ENCODE results near the gene DPYD. TPM values are rescaled to one million over a fixed set of nuclear protein-coding genes. Genes with fewer than 3 reads are reported as not detected.

The DPYD gene
- total RNA-seq, 1 experiment from 2014 or later: 12.8 TPM

- TF ChIP-seq CTCF (conservative IDR thresholded peaks at IDR 0.05; ENCODE audit: low read depth, low read length) (no peak), EZH2phosphoT487 (IDR thresholded peaks at IDR 0.05; ENCODE audit: borderline replicate concordance, low read length) (no peak), EZH2 (IDR thresholded peaks at IDR 0.05; ENCODE audit: low read length, unreplicated experiment) (no peak)
- Histone ChIP-seq H2AFZ (ENCODE audit: low read length) (no peak overlapping the region), H3K9me2 (replicated peaks; ENCODE audit: low read length) (no peaks in the 10 kb centered on the region), H3K36me3 (ENCODE audit: low read depth, low read length) (no peaks in the 10 kb centered on the region), H3K79me2 (ENCODE audit: low read length) (no peaks in the 10 kb centered on the region), H3K9me3 (ENCODE audit: low read length) (no peaks in the 10 kb centered on the region), H3K4me2 (ENCODE audit: low read length) (no peak overlapping the region), H3K27me3 (ENCODE audit: low read length) (no peaks in the 10 kb centered on the region), H3K4me3 (ENCODE audit: low read length) (no peak overlapping the region), H4K20me1 (ENCODE audit: low read length) (no peaks in the 10 kb centered on the region), H3K4me1 (ENCODE audit: insufficient read depth, low read length) (no peaks in the 10 kb centered on the region), H3K9ac (ENCODE audit: low read length) (no peak overlapping the region), H3K27ac (ENCODE audit: low read length) (no peak overlapping the region), H3F3A (ENCODE audit: low read length, unreplicated experiment) (no peaks in the 10 kb centered on the region)
- CTCF ChIA-PET: no interaction called here
- POLR2A ChIA-PET (ENCODE audit: unreplicated experiment): no interaction called here
- no peak for DNase-seq
- intact Hi-C loops (cut with micrococcal nuclease): no loop called here
- no peak for ATAC-seq
- no TSS peak for BruUV-seq (replicated peaks)
These were observed 369.7 kb downstream of the DPYD start for GRCh38 chr1:97551113-97551512.

- Histone ChIP-seq H3K4me1 (ENCODE audit: insufficient read depth, low read length) (no peaks in the 10 kb centered on the region), H3K79me2 (ENCODE audit: low read length) (no peaks in the 10 kb centered on the region), H3K36me3 (ENCODE audit: low read depth, low read length) (no peaks in the 10 kb centered on the region), H3K27me3 (ENCODE audit: low read length) (no peaks in the 10 kb centered on the region), H3K9me2 (replicated peaks; ENCODE audit: low read length) (no peaks in the 10 kb centered on the region), H4K20me1 (ENCODE audit: low read length) (no peaks in the 10 kb centered on the region), H3K4me3 (ENCODE audit: low read length) (no peak overlapping the region), H3K27ac (ENCODE audit: low read length) (no peak overlapping the region), H3K9me3 (ENCODE audit: low read length) (no peaks in the 10 kb centered on the region), H3K4me2 (ENCODE audit: low read length) (no peak overlapping the region), H3F3A (ENCODE audit: low read length, unreplicated experiment) (no peaks in the 10 kb centered on the region), H2AFZ (ENCODE audit: low read length) (no peak overlapping the region), H3K9ac (ENCODE audit: low read length) (no peak overlapping the region)
- BruUV-seq (replicated peaks): no TSS peak
- TF ChIP-seq EZH2 (IDR thresholded peaks at IDR 0.05; ENCODE audit: low read length, unreplicated experiment) (no peak), EZH2phosphoT487 (IDR thresholded peaks at IDR 0.05; ENCODE audit: borderline replicate concordance, low read length) (no peak), CTCF (conservative IDR thresholded peaks at IDR 0.05; ENCODE audit: low read depth, low read length) (no peak)
- POLR2A ChIA-PET (ENCODE audit: unreplicated experiment): no interaction called here
- intact Hi-C loops (cut with micrococcal nuclease): no loop called here
- CTCF ChIA-PET: no interaction called here
- no peak for ATAC-seq
- no peak for DNase-seq
These were observed 375.4 kb downstream of the DPYD start for GRCh38 chr1:97545446-97545845.

- ChIA-PET CTCF (no interaction called here), POLR2A (ENCODE audit: unreplicated experiment) (no interaction called here)
- no peaks in the 10 kb centered on the region for H3K27me3 ChIP-seq (ENCODE audit: low read length)
- H4K20me1 ChIP-seq (ENCODE audit: low read length): no peaks in the 10 kb centered on the region
- H3K27ac ChIP-seq (ENCODE audit: low read length): no peak overlapping the region
- H3K79me2 ChIP-seq (ENCODE audit: low read length): no peaks in the 10 kb centered on the region
- ATAC-seq (no peak), DNase-seq (no peak)
- no peaks in the 10 kb centered on the region for H3K9me3 ChIP-seq (ENCODE audit: low read length)
- H3K36me3 ChIP-seq (ENCODE audit: low read depth, low read length): no peaks in the 10 kb centered on the region
- no peak overlapping the region for H2AFZ ChIP-seq (ENCODE audit: low read length)
- H3F3A ChIP-seq (ENCODE audit: low read length, unreplicated experiment): no peaks in the 10 kb centered on the region
- no peak overlapping the region for H3K4me2 ChIP-seq (ENCODE audit: low read length)
- intact Hi-C loops (cut with micrococcal nuclease): no loop called here
- H3K9ac ChIP-seq (ENCODE audit: low read length): no peak overlapping the region
- no peaks in the 10 kb centered on the region for H3K9me2 ChIP-seq (replicated peaks; ENCODE audit: low read length)
- no peaks in the 10 kb centered on the region for H3K4me1 ChIP-seq (ENCODE audit: insufficient read depth, low read length)
- BruUV-seq (replicated peaks): no TSS peak
- no peak overlapping the region for H3K4me3 ChIP-seq (ENCODE audit: low read length)
- TF ChIP-seq EZH2 (IDR thresholded peaks at IDR 0.05; ENCODE audit: low read length, unreplicated experiment) (no peak), EZH2phosphoT487 (IDR thresholded peaks at IDR 0.05; ENCODE audit: borderline replicate concordance, low read length) (no peak), CTCF (conservative IDR thresholded peaks at IDR 0.05; ENCODE audit: low read depth, low read length) (no peak)
These were observed 380.4 kb downstream of the DPYD start for GRCh38 chr1:97540346-97540888.

All from PC-3 (cell line).